Measurements from ENCODE around the gene ANO4. TPM values are rescaled to one million over a fixed set of nuclear protein-coding genes. Genes with fewer than 3 reads are reported as not detected.

The ANO4 gene
- total RNA-seq, 4 donors from 2014 or later: 0.10 TPM; not detected in 3

GRCh38 chr12:100808777-100809176 lies 14.2 kb downstream of the ANO4 start:
- in situ Hi-C loops (cut with MboI; ENCODE audit: low sequenced_read_pairs in 4 of 4): no loop called here
- Histone ChIP-seq H3K27me3 (no peaks in the 10 kb centered on the region), H3K9me3 (no peaks in the 10 kb centered on the region), H3K36me3 (no peaks in the 10 kb centered on the region), H3K27ac (no peak overlapping the region), H3K4me3 (no peak overlapping the region), H3K4me1 (no peaks in the 10 kb centered on the region)
- ATAC-seq (no peak), DNase-seq (no peak)
- TF ChIP-seq, protein P1, sequence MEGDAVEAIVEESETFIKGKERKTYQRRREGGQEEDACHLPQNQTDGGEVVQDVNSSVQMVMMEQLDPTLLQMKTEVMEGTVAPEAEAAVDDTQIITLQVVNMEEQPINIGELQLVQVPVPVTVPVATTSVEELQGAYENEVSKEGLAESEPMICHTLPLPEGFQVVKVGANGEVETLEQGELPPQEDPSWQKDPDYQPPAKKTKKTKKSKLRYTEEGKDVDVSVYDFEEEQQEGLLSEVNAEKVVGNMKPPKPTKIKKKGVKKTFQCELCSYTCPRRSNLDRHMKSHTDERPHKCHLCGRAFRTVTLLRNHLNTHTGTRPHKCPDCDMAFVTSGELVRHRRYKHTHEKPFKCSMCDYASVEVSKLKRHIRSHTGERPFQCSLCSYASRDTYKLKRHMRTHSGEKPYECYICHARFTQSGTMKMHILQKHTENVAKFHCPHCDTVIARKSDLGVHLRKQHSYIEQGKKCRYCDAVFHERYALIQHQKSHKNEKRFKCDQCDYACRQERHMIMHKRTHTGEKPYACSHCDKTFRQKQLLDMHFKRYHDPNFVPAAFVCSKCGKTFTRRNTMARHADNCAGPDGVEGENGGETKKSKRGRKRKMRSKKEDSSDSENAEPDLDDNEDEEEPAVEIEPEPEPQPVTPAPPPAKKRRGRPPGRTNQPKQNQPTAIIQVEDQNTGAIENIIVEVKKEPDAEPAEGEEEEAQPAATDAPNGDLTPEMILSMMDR (IDR thresholded peaks at IDR 0.05 in 4 of 5, conservative IDR thresholded peaks at IDR 0.05 in 1 of 5): no peak
- TF ChIP-seq POLR2A (IDR thresholded peaks at IDR 0.05): no peak
- intact Hi-C loops (cut with DNase I; ENCODE audit: low total_unique reads): no loop called here

GRCh38 chr12:100820314-100820713 lies 25.7 kb downstream of the ANO4 start:
- TF ChIP-seq POLR2A (IDR thresholded peaks at IDR 0.05): no peak
- TF ChIP-seq, protein P1 (IDR thresholded peaks at IDR 0.05 in 4 of 5, conservative IDR thresholded peaks at IDR 0.05 in 1 of 5): no peak
- H3K36me3 ChIP-seq: no peaks in the 10 kb centered on the region
- H3K9me3 ChIP-seq: no peaks in the 10 kb centered on the region
- H3K4me3 ChIP-seq: no peak overlapping the region
- H3K27ac ChIP-seq: no peak overlapping the region
- no peak for DNase-seq
- H3K27me3 ChIP-seq: no peaks in the 10 kb centered on the region
- intact Hi-C loops (cut with DNase I; ENCODE audit: low total_unique reads): no loop called here
- no peaks in the 10 kb centered on the region for H3K4me1 ChIP-seq
- ATAC-seq: no peak
- in situ Hi-C loops (cut with MboI; ENCODE audit: low sequenced_read_pairs in 4 of 4): no loop called here

DNA sequence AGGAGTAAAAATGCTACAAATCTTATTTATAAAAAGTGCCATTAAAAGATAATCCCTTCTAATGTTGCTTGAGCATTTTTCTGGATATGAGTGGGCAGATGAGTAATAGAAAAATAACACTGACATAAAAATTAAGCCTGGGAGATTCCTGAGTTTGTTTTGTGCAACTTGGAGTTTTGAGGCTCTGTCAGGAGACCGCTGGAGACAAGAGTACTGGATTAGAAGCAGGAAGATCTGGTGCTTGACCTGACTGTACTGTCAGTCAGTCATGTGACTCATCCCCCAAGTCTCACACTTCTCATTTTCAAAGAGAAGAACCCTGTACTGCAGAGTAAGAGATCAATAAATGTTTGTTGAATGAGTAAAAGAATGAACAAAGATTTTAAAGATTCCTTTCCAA lies 29.4 kb downstream of the ANO4 start:
- H3K27ac ChIP-seq: no peak overlapping the region
- in situ Hi-C loops (cut with MboI; ENCODE audit: low sequenced_read_pairs in 4 of 4): no loop called here
- no peaks in the 10 kb centered on the region for H3K27me3 ChIP-seq
- intact Hi-C loops (cut with DNase I; ENCODE audit: low total_unique reads): no loop called here
- H3K4me1 ChIP-seq: no peaks in the 10 kb centered on the region
- ATAC-seq: no peak
- no peaks in the 10 kb centered on the region for H3K36me3 ChIP-seq
- H3K4me3 ChIP-seq: no peak overlapping the region
- no peaks in the 10 kb centered on the region for H3K9me3 ChIP-seq
- TF ChIP-seq POLR2A (IDR thresholded peaks at IDR 0.05): no peak
- TF ChIP-seq, protein P1 (IDR thresholded peaks at IDR 0.05 in 4 of 5, conservative IDR thresholded peaks at IDR 0.05 in 1 of 5): no peak
- no peak for DNase-seq

GRCh38 chr12:100824476-100824875 lies 29.9 kb downstream of the ANO4 start:
- no peaks in the 10 kb centered on the region for H3K4me1 ChIP-seq
- H3K36me3 ChIP-seq: no peaks in the 10 kb centered on the region
- H3K9me3 ChIP-seq: no peaks in the 10 kb centered on the region
- in situ Hi-C loops (cut with MboI; ENCODE audit: low sequenced_read_pairs in 4 of 4) (no loop called here), intact Hi-C loops (cut with DNase I; ENCODE audit: low total_unique reads) (no loop called here)
- H3K4me3 ChIP-seq: no peak overlapping the region
- no peak for ATAC-seq
- no peak for TF ChIP-seq POLR2A (IDR thresholded peaks at IDR 0.05)
- TF ChIP-seq, protein P1 (IDR thresholded peaks at IDR 0.05 in 4 of 5, conservative IDR thresholded peaks at IDR 0.05 in 1 of 5): no peak
- H3K27ac ChIP-seq: no peak overlapping the region
- no peak for DNase-seq
- no peaks in the 10 kb centered on the region for H3K27me3 ChIP-seq

- ATAC-seq (no peak), DNase-seq (no peak)
- H3K27ac ChIP-seq: no peak overlapping the region
- no peak overlapping the region for H3K4me3 ChIP-seq
- H3K36me3 ChIP-seq: no peaks in the 10 kb centered on the region
- in situ Hi-C loops (cut with MboI; ENCODE audit: low sequenced_read_pairs in 4 of 4) (no loop called here), intact Hi-C loops (cut with DNase I; ENCODE audit: low total_unique reads) (no loop called here)
- TF ChIP-seq POLR2A (IDR thresholded peaks at IDR 0.05): no peak
- TF ChIP-seq, protein P1 (IDR thresholded peaks at IDR 0.05 in 4 of 5, conservative IDR thresholded peaks at IDR 0.05 in 1 of 5): no peak
- no peaks in the 10 kb centered on the region for H3K4me1 ChIP-seq
- H3K27me3 ChIP-seq: no peaks in the 10 kb centered on the region
- H3K9me3 ChIP-seq: no peaks in the 10 kb centered on the region
These were observed 31.7 kb downstream of the ANO4 start for GRCh38 chr12:100826323-100826722.

Measured in gastrocnemius medialis (tissue), 4 donors.